ENCODE data around the gene KSR1.

GRCh38 chr17:27419156-27419555 is 37.1 kb upstream of the KSR1 start:
- TF ChIP-seq EZH2 (IDR thresholded peaks at IDR 0.05; ENCODE audit: insufficient read depth, poor library complexity, severe bottlenecking) = no peak
- TF ChIP-seq EZH2phosphoT487 (IDR thresholded peaks at IDR 0.05; ENCODE audit: insufficient read depth, low read depth) = no peak

All from GM23248 (cell line).